DMS 273 treated with DMSO at 0.1 percent for 48 hours (cell line): ENCODE data around the gene STX3.
"Not testable (repeated sequence)": the region's sequence is repeated elsewhere in the genome, so short reads cannot be mapped to it uniquely, and the experiment has no call there.

Source experiments
- DNase-seq: peaks from one replicate; lab custom pipeline; 2025; lab: John Stamatoyannopoulos, UW

The STX3 gene

GRCh38 chr11:59791639-59792038 lies 36.5 kb downstream of the STX3 start:
- DNase-seq: no peak

- DNase-seq: no peak
Measured at GRCh38 chr11:59792507-59792906, 37.3 kb downstream of the STX3 start.

GRCh38 chr11:59794417-59794816 lies 39.2 kb downstream of the STX3 start:
- DNase-seq: no peak

GRCh38 chr11:59800390-59801025 lies 45.3 kb downstream of the STX3 start:
- no peak for DNase-seq

- no peak for DNase-seq
Measured at GRCh38 chr11:59801160-59801706, 46.1 kb downstream of the STX3 start.

GRCh38 chr11:59801981-59802638 lies 46.9 kb downstream of the STX3 start:
- DNase-seq: no peak

- no peak for DNase-seq
Measured at GRCh38 chr11:59802639-59803176, 47.5 kb downstream of the STX3 start.

GRCh38 chr11:59804061-59804460 lies 48.9 kb downstream of the STX3 start:
- no peak for DNase-seq

GRCh38 chr11:59807047-59807610 lies 52.0 kb downstream of the STX3 start:
- DNase-seq: no peak

- peak; percentile 55 for DNase-seq
Measured at GRCh38 chr11:59810189-59810910, 55.2 kb downstream of the STX3 start, which contains the start of gene MRPL16. Gene MRPL16, minus strand, starts transcription at chr11:59810778. Its CDS starts 120 bp downstream, at chr11:59810658.

- no peak for DNase-seq
Measured at GRCh38 chr11:59810911-59811259, 55.7 kb downstream of the STX3 start.

- DNase-seq: no peak
Measured at GRCh38 chr11:59812220-59812619, 57.0 kb downstream of the STX3 start.

- DNase-seq: no peak
Measured at GRCh38 chr11:59813364-59813763, 58.2 kb downstream of the STX3 start.

- no peak for DNase-seq
Measured at GRCh38 chr11:59814021-59814420, 58.8 kb downstream of the STX3 start.

- DNase-seq: no peak
Measured at GRCh38 chr11:59815754-59816153, 60.6 kb downstream of the STX3 start.

GRCh38 chr11:59816434-59816833 lies 61.3 kb downstream of the STX3 start:
- not testable (repeated sequence) for DNase-seq

- no peak for DNase-seq
Measured at GRCh38 chr11:59818572-59818971, 63.4 kb downstream of the STX3 start.

GRCh38 chr11:59822989-59823566 lies 67.9 kb downstream of the STX3 start:
- no peak for DNase-seq

- DNase-seq: no peak
Measured at GRCh38 chr11:59829358-59829757, 74.2 kb downstream of the STX3 start.

- DNase-seq: no peak
Measured at GRCh38 chr11:59833602-59834001, 78.4 kb downstream of the STX3 start.

- no peak for DNase-seq
Measured at GRCh38 chr11:59839615-59840014, 84.4 kb downstream of the STX3 start.

GRCh38 chr11:59841514-59841913 lies 86.3 kb downstream of the STX3 start:
- no peak for DNase-seq
